ENCODE data around the gene ATP5PD. TPM values are rescaled to one million over a fixed set of nuclear protein-coding genes. Genes with fewer than 3 reads are reported as not detected.

Gene ATP5PD
- total and polyA plus RNA-seq, 8 donors = 199 to 237 (median 212) TPM

DNA sequence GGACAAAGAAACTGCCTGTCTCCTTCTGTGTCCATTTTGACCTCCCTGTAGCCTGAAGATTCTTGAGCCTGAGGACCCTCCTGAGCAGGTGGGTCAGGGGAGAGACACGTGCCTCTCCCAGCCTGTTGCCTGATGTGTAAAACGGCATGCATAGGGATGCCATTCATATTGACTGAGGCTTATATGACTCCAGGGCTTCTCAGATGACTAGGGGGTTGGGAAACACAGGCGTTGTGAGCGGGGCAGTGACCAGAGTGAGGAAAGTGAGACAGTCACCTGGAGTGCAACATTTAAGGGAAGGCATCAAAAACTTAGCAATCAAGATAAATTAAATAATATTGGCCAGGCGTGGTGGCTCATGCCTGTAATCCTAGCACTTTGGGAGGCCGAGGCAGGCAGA, 35.9 kb upstream of the ATP5PD start:
- intact Hi-C loops (cut with DNase I) = no loop called here
- Histone ChIP-seq H3K4me3 (no peak overlapping the region), H3K27me3 (no peaks in the 10 kb centered on the region), H3K27ac (no peak overlapping the region), H3K9me3 (no peaks in the 10 kb centered on the region), H3K4me1 (peaks cover 22 to 69% of the 10 kb centered on the region in 2 donors), H3K36me3 (no peaks in the 10 kb centered on the region)
- DNase-seq (no peak), ATAC-seq (no peak)
- TF ChIP-seq, protein P1, sequence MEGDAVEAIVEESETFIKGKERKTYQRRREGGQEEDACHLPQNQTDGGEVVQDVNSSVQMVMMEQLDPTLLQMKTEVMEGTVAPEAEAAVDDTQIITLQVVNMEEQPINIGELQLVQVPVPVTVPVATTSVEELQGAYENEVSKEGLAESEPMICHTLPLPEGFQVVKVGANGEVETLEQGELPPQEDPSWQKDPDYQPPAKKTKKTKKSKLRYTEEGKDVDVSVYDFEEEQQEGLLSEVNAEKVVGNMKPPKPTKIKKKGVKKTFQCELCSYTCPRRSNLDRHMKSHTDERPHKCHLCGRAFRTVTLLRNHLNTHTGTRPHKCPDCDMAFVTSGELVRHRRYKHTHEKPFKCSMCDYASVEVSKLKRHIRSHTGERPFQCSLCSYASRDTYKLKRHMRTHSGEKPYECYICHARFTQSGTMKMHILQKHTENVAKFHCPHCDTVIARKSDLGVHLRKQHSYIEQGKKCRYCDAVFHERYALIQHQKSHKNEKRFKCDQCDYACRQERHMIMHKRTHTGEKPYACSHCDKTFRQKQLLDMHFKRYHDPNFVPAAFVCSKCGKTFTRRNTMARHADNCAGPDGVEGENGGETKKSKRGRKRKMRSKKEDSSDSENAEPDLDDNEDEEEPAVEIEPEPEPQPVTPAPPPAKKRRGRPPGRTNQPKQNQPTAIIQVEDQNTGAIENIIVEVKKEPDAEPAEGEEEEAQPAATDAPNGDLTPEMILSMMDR (IDR thresholded peaks at IDR 0.05) = no peak

GRCh38 chr17:75081611-75082540, 35.1 kb upstream of the ATP5PD start:
- H3K4me3 ChIP-seq = no peak overlapping the region
- intact Hi-C loops (cut with DNase I) = no loop called here
- no peak for ATAC-seq
- H3K27ac ChIP-seq = no peak overlapping the region
- no peaks in the 10 kb centered on the region for H3K9me3 ChIP-seq
- DNase-seq = no peak
- H3K27me3 ChIP-seq = no peaks in the 10 kb centered on the region
- peaks cover 23 to 70% of the 10 kb centered on the region in 2 donors for H3K4me1 ChIP-seq
- TF ChIP-seq, protein P1 (IDR thresholded peaks at IDR 0.05) = no peak
- no peaks in the 10 kb centered on the region for H3K36me3 ChIP-seq

- Histone ChIP-seq H3K4me1 (peaks cover 23 to 63% of the 10 kb centered on the region in 2 donors), H3K4me3 (no peak overlapping the region), H3K27ac (peak overlapping the region; percentile 83 to 90), H3K27me3 (no peaks in the 10 kb centered on the region), H3K9me3 (no peaks in the 10 kb centered on the region), H3K36me3 (no peaks in the 10 kb centered on the region)
- DNase-seq = no peak
- ATAC-seq = peak; percentile 13
- TF ChIP-seq, protein P1 (IDR thresholded peaks at IDR 0.05) = no peak
- intact Hi-C loops (cut with DNase I) = no loop called here
Observed at GRCh38 chr17:75079023-75079373, 32.2 kb upstream of the ATP5PD start.

- ATAC-seq = peak; percentile 66
- Histone ChIP-seq H3K27ac (peak overlapping the region; percentile 83 to 90), H3K4me3 (no peak overlapping the region), H3K4me1 (peaks cover 23 to 59% of the 10 kb centered on the region in 2 donors), H3K9me3 (no peaks in the 10 kb centered on the region), H3K27me3 (no peaks in the 10 kb centered on the region), H3K36me3 (no peaks in the 10 kb centered on the region)
- intact Hi-C loops (cut with DNase I) = no loop called here
- TF ChIP-seq, protein P1 (IDR thresholded peaks at IDR 0.05) = no peak
- DNase-seq = peak in 1 of 4 donors; percentile 69
Observed at GRCh38 chr17:75078284-75079022, 31.7 kb upstream of the ATP5PD start.

Measured in left lung (tissue), 10 donors.